Measurements from ENCODE around the gene TEX26.

DNA sequence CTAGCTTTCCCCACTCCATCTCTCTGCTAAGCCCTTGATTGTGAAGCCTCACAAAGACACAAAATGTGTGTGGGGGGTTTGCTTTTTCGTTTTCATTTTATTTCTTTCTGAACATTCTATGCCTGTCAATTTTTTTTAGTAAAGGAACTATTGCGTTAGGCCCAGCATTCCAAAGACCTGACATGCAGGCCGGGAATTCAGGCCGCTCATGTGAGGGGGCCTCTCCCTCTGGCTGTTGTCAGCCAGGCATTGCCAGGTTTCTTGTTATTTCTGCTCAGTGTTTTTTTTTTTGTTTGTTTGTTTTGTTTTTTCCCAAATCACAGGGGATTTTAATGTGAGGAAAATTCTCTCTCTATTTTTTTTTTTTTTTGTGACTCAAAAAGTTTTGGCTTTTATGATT is 36.7 kb upstream of the TEX26 start:
- TF ChIP-seq, protein P1, sequence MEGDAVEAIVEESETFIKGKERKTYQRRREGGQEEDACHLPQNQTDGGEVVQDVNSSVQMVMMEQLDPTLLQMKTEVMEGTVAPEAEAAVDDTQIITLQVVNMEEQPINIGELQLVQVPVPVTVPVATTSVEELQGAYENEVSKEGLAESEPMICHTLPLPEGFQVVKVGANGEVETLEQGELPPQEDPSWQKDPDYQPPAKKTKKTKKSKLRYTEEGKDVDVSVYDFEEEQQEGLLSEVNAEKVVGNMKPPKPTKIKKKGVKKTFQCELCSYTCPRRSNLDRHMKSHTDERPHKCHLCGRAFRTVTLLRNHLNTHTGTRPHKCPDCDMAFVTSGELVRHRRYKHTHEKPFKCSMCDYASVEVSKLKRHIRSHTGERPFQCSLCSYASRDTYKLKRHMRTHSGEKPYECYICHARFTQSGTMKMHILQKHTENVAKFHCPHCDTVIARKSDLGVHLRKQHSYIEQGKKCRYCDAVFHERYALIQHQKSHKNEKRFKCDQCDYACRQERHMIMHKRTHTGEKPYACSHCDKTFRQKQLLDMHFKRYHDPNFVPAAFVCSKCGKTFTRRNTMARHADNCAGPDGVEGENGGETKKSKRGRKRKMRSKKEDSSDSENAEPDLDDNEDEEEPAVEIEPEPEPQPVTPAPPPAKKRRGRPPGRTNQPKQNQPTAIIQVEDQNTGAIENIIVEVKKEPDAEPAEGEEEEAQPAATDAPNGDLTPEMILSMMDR (IDR thresholded peaks at IDR 0.05): no peak
- TF ChIP-seq EP300 (IDR thresholded peaks at IDR 0.05) (no peak), POLR2A (IDR thresholded peaks at IDR 0.05) (no peak)
